EL (cell line): ENCODE measurements around the gene FEZ2.
"Not testable (repeated sequence)": the region's sequence is repeated elsewhere in the genome, so short reads cannot be mapped to it uniquely, and the experiment has no call there.

ENCODE experiments used
- DNase-seq: peaks from one replicate; pipeline ENCODE4 v3.0.0-alpha.2; 2016

Gene FEZ2, protein sequence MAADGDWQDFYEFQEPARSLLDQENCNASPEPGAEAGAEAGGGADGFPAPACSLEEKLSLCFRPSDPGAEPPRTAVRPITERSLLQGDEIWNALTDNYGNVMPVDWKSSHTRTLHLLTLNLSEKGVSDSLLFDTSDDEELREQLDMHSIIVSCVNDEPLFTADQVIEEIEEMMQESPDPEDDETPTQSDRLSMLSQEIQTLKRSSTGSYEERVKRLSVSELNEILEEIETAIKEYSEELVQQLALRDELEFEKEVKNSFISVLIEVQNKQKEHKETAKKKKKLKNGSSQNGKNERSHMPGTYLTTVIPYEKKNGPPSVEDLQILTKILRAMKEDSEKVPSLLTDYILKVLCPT

DNA sequence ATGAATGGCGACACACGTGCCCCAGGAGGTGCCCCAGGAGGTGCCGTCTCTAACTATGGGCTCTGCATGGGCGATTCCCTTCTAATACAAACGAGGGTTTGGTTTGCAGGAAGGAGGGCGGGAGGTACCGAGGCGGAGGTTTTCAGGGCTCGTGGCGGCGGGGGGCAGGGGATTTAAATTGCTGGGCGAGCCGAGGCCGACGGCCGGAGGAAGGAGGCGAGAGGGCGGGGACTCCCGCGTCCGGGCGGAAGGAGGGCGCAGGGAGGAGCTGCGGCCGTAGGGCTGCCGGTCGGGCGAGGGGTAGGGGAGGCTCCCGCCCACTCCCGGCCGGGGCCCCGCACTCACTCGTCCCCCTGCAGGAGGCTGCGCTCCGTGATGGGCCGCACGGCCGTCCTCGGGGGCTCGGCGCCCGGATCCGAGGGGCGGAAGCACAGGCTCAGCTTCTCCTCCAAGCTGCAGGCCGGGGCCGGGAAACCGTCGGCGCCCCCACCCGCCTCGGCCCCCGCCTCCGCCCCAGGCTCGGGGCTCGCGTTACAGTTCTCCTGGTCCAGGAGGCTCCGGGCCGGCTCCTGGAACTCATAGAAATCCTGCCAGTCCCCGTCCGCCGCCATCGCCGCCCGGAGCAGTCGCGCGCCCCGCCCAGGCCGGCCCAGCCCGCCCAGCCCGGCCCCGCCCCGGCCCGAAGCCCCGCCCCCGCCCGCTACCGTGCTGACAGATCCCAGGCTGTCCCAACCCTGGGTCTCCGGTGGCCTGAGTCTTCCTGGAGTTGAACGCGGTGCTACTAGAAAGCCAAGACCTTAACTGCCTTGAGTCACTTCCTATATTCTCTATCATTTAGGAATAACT lies at the start of gene FEZ2:
Gene FEZ2, minus strand, starts transcription at position 637 of the 846 bp plus-strand sequence. Its CDS starts 26 bp downstream, at position 611.
- peak; percentile 86 for DNase-seq

DNA sequence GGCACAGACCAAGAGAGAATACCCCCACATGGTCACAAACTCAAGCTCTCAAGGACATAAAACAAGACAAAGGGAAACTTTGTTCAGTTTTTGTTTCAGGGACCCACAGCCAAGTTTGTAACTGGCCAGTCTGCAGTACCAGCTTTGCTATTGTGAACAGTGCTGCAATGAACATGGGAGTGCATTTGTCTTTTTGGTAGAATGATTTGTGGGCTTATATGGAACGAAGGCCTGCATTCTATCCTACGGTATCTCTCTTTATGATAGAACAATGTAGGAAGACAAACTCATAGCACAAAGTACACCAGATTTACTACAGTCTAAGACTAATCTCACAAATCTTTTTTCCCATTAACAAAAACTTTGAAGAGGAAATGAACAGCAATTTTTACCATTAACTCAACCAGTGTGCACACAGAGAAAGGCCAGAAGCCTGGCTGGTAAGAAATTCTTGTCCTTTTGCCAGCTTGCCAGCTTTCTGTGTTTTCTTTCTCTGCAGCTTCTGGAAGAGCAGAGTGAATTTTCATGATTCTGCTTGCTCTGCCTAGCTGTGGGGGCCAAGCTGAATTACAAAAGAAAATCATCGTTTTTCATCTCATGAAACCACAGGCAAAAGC lies 37.1 kb upstream of the FEZ2 start:
- DNase-seq, result peak; percentile 39

DNA sequence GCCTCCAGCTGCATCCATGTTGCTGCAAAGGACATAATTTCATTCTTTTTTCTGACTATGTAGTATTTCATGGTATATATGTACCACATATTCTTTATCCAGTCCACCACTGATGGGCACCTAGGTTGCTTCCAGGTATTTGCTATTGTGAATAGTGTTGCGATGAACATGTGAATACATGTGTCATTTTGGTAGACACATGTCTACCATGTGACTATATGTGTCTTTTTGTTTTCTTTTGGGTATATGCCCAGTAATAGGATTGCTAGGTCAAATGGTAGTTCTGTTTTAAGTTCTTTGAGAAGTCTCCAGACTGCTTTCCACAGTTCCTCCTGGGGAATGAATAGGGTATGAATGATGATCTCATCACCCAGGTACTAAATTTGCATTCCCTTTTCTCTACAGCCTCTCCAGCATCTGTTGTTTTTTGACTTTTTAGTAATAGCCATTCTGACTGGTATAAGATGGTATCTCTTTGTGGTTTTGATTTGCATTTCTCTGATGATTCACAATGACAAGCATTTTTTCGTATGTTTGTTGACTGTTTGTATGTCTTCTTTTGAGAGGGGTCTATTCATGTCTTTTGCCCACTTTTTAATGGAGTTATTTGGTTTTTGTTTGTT lies 35.6 kb upstream of the FEZ2 start:
- DNase-seq, result peak; percentile 75

DNA sequence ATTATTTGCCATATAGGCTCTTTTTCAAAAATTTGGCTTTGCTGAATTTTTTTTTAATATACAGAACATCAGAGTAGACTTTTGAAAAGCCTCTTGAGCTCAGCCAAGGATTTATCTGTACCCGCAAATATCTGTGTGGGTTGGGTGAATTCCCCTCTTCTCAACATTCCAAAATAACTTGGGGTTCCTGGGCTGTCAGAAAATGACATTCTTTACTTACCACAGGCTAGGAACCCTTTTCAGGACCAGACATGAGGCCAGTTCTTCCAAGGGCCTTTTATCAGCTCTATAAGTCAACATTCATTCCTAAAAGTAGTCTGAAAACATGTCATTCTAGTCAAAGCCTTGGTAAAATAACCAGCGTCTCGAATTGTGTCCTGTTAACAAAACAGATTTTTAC lies 28.8 kb upstream of the FEZ2 start:
- no peak for DNase-seq

DNA sequence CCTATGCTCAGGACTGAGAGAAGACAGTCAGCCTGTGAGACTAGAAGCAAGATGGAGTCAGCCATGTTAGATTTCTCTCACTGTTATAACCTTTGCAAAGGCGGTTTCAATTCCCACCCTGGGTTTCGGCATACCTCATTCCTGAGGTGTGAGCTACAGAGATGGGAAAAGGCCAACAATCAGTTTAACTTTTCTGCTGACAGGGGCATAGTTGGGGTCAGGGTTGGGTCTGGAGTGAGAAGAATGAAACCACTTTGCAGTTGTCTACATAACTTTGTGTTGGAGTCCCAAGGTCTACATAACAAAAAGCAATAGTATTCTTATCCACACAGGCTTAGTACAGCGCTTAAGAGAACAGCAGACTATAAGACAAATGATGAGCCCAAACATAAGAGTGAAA lies 28.1 kb upstream of the FEZ2 start:
- DNase-seq, result no peak

DNA sequence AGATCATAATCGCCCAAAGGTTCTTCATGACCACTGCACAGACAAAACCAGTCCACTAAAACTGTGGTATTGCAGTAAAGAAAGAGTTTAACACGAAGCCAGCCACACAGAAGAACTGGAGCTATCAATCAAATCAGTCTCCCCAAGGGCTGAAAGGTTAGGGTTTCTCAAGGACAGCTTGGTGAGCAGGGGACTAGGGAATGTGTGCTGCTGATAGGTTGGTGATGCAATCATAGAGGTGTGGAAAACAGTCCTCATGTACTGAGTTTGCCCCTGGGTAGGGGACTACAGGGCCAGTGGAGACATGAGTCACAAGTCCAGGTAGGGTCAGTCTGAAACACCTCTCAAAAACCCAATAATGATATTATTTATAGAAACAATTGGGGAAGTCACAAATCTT lies 27.3 kb upstream of the FEZ2 start:
- no peak for DNase-seq

DNA sequence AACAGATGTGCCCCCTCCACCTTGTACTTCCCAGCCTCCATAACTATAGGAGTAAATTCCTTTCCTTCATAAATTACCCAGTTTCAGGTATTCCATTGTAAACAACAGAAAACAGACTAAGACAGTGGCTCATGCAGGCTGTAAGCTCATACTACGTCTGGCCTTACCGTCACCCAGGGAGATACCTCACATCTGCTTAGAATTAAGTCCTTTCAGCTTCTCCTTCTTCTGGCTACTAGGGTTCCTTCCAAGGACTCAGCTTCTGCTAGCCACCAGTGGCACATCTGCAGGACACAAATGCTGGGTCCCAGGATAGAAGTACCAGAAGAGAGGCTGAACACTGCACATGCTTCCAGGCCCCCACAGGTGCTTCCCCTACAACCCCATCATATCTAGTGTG lies 22.4 kb upstream of the FEZ2 start:
- DNase-seq, result no peak

DNA sequence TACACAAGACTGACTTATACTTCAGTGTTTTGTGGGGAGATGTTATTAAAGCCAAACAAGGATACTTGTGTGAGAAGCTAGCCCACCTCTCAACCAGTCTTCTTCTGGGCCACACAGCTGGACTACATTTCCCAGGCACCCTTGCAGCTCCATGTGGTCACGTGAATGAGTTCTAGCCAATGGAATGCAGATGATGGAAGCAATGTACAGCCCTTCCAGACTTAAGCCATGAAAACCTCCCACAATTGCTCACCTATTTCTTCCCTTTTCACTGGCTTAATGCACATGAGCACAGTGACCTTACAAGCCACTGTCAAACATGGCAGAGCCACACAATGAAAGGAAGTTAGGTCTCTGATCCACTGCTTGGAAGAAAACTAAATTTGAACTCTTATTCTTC lies 20.4 kb upstream of the FEZ2 start:
- peak; percentile 67 for DNase-seq

DNA sequence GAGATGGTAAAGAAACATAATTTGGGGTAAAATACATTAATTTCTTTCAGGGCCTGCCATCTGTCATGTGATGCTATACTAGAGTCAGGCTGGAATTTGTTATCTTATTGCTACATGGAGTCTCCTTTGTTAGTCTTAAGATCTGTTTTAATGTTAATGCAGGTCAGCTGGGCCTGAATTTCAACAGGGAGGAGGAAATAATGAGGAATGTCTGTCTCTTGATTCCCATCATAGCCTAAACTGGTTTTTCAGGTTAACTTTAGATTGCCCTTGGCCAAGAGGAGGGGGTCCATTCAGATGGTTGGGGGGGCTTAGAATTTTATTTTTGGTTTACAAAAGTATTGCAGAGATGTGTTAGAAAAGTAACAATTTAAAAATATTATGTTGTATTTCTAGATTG lies 19.0 kb upstream of the FEZ2 start:
- DNase-seq, result no peak

DNA sequence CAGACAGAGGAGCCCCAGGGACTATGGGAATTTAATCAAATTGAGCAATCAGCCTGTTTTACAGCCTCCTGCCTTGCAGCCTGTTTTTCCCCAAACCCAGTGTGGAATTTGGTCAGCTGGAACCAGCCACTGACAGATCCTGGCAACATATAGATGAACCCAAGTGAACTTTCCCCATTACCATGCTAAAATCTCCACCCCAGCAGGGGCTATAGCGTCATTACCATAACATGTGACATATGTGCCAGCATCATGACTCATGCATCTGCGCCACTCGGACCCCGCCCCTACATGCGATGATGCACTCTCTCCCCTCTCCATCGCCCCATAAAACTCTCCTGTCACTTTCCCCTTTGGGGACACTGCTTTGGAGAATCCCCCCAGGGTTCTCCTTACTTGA lies 17.3 kb upstream of the FEZ2 start:
- DNase-seq, result peak; percentile 60

DNA sequence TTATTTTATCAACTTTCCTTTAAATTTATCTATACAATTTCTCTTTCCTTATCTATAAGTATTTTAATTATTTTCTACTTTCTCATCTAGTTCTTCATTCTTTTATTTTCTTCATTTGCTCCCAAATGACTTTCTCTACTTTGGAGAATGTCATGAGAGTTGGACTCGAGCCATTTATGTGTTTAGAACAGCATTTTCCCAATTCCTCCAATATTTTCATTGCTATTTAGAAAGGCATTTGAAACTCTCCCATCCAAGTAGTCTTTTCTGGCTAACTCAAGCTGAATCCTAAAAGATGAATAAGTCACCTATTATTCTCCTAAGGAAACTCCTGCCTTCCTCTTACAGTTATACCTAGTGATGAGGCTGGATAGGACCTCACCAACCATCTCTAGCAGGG lies 15.8 kb upstream of the FEZ2 start:
- no peak for DNase-seq

DNA sequence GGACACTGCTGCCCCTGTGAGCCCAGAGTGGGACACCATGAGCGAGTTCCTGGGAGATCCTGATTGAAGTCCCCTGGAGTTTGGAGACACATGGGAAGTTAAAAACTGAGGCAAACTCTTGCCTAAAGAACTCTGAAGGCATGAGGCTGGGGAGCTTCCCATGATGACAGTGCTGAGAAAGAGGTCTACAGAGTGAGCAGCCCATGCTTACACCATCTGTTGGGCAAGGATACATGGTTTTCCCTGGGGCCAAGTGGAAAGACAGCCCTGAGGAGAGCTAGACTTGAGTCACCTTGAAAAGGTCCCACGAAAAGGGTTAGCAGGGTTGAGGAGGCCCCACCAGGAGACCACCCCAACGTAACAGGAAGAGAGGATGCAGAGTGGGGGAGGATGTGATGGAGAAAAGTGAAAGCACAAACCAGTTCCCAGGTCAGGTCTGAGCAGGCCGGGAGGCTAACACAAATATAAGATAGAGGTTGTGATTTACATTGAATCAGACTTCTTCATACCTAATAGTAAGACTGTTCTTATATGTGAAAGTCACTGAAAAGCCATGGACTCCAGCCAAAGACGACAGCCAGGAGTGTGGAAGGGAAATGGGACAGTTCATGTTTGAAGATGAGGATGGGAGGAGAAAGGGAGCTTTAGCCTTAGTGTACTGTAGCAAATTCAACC lies 13.5 kb upstream of the FEZ2 start:
- DNase-seq, result no peak

DNA sequence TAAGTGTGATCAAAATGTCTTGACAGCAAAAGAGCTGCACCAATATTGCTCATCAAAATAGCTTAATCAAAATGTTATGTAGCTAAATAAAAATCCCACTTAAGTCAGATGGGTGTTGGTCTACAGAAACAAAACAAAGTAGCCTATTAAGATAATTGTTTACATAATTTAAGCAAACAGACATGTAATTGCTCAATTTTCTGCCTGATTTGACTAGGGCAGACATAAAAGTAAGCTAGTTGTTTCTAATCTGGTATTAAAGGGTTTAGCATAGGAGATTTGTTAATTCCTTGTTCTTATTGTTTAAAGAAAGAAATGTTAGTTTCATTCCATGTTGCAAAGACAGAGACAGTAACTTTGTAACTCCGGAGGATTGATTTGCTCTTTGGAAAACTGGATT lies 11.5 kb upstream of the FEZ2 start:
- no peak for DNase-seq

DNA sequence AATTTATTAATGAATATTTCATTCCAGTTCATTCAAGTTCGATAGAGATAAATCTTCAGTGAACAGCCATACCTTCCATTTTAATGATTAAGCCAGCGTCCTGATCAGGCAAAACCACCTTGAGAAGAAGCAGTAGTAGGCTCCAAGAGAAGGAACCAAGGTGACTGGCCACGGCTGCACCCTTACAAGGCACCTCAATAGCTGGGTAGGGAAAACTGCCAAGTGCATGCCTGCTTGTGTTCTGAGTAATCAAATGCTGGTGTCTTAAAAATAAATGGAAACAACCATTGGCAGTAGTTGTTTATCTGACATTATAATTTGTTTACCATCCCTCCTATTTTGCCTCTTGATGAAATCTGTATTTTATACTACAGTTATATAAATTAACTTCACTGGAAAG lies 10.0 kb upstream of the FEZ2 start:
- DNase-seq, result no peak

DNA sequence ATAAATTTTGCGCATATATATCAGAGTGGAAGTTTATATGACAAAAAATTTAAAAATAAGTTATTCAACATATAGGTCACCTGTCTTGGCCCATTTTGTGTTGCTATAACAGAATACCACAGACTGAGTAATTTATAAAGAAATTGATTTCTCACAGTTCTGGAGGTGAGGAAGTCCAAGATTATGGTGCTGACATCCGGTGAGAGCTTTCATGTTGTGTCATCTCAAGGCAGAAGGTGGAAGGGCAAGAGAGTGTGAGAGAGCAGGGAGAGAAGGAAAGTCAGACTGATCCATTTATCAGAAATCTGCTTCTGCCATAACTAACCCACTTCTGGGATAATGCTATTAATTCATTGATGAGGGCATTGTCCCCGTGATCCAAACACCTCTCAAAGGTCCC lies 9.0 kb upstream of the FEZ2 start:
- DNase-seq, result no peak

DNA sequence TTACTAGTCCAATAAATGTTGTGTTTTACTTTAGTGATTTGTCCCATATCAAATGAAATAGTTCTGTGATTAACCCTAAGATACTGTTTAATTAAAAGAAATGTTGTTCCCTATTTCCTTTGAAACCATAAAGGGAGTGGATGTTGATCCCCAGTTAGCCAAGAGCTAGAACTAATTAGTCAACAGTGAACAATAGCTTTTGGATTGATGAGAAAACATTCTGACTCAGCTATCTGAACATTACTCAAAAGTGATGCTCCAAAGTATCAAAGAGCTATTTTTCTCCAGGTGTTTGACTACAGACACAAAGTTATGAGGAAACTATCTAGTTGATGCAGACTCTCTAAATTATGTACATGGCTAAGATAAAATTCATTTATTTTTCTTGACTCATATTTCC lies 7.3 kb upstream of the FEZ2 start:
- DNase-seq, result no peak

DNA sequence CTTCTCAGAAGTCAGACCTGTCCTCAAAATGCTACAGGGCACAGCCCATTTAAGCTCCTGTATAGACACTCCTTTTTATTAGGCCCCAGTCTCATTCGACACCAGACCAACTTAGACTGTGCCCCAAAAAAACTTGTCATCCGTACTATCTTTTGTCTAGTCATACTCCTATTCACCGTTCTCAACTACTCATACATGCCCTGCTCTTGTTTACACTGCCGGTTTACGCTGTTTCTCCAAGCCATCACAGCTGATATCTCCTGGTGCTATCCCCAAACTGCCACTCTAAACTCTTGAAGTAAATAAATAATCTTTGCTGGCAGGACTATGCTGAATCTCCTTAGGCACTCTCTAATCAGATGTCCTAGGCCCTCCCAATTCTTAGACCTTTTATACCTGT lies 5.7 kb upstream of the FEZ2 start:
- DNase-seq, result not testable (repeated sequence)

DNA sequence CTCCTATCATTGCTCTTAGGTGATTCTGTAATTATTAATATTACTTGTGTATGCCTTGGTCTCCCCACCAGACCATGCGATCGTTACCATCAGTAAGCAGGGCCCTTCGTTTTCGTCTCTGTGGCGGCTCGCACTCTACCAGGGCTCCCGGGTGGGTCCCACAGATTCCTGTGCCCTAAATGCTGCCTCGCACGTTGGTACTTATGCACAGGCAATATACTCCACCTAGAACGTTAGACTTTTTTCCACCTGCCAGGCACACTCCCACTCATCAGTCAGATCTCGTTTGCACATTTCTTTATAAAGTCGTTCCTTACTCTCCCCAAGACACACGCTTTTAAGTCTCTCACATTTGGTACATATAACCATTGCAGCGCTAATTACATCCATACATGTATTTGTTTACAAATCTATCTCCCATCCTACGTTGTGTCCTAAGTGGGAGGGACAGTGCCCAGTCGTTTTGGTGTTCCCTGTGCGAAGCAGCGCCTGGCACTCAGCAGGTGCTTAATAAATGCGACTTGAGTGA lies 901 bp downstream of the FEZ2 start:
- no peak for DNase-seq

DNA sequence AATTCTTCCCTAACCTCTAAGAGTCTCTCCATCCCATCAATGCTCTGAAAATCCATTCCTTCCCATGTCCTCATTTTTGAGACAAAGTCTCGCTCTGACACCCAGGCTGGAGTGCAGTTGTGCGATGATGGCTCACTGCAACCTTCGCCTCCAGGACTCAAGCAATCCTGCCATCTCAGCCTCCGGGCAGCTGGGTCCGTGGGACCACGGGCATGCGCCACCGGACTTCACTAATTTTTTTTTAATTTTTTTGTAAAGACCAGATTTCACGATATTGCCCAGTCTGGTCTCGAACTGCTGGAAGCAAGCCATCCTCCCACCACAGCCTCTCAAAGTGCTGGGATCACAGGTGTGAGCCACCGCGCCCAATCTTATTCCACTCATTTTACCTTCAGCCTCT lies 1.6 kb downstream of the FEZ2 start:
- DNase-seq, result no peak

DNA sequence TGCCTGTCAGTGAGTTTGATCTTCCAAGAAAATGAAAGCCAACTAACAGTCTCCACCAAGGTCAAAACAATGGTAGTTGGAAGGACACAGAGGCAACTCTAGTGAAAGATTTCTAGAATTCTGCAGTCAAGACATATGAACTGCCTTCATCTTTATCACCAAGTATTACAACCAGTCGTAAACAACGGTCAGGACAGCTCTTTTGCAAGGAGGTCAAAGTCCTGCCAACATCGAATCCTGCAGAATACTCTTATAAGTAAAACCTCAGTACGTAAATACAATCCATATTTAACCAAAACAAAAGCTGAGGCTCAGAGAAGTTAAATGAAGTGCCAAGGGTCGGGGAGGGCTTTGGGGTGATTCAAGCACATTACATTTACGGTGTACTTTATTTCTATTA lies 3.1 kb downstream of the FEZ2 start:
- no peak for DNase-seq

DNA sequence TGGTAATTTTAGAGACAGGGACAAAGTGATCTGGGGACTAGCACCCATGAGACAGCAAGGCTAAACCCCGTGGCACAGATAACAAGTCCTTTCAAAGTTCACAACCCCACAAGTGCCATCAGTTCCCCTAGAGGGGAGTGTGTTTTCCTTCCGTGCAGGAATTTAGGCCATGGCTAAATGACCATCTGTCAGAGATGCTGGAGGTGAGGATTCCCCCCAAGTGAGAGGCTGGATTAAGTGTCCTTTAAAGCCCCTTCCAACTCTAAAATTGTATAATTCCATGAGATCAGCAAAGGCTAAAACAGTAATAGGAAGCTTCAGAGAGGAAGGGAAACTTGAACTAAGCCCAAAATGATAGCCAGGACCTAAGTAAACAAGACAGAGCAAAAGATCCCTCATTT lies 8.7 kb downstream of the FEZ2 start:
- DNase-seq, result no peak

DNA sequence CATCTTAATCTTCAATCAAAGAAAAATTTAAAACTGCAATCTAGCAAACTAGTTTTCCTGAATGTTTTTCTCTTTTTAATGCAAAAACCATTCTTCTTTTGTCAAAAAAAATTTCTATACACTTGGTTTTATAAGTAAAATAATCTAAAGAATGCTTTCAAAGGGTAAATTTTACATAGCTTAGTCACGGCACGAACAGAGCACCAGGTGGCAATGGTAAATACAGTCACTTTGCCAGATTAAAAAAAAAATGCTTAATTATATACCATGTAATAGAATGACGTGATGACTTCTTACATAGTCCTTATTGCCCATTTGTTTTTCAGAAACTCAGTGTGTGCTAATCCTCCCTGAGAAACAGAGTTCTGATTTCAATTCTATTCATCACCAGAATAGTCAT lies 10.4 kb downstream of the FEZ2 start:
- DNase-seq, result no peak

DNA sequence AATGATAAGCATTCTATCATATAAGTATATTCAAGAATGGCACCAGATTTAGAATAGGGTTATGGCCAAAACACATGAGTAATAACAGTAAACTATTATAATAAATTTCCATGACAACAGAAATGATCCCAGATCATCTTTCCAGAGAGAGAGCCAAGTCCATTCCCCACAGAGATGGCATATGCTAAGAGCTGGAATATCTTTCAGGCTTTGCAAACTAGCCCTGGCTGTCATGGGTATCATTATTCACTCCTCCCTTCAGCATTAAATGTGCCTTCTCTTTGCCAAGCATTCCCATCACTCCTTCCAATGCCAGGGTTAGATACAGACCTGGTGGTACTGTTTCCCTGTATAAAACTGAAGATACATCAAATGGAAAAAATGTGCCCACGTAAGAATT lies 10.9 kb downstream of the FEZ2 start:
- no peak for DNase-seq
